NCI-H1417 (cell line): ENCODE data around the gene KCND3.

Experiments used
- DNase-seq, 3 experiments: peaks; one replicate each; lab custom pipeline; 2025; lab: John Stamatoyannopoulos, UW

KCND3 gene

DNA sequence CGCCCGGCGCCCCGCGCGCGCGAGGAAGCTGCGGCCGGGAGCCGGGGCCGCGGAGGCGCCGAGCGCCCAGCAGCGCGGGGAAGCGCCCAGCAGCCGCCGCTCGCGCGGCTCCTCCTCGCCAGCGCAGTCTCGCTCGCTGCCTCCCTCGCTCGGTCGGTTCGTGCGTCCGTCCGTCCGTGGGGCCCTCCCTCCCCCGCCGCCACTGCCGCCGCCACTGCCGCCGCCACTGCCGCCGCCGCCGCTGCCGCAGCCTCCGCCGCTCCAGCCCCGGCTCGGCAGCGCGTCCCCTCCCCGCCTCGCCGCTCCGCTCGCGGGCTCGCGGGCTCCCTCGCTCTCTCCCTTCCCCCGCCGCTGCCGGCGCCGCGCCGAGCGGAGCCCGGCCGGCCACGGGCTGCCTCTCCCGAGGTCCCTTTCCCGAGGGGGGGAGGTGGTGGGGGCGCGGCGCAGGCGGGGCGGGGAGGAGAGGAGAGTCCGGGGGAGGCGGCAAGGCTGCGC is at the start of gene KCND3:
TSS of gene KCND3 (minus strand) at position 138 of the 495 bp plus-strand sequence.
- peak; percentile 52 to 82 (median 68) for DNase-seq

DNA sequence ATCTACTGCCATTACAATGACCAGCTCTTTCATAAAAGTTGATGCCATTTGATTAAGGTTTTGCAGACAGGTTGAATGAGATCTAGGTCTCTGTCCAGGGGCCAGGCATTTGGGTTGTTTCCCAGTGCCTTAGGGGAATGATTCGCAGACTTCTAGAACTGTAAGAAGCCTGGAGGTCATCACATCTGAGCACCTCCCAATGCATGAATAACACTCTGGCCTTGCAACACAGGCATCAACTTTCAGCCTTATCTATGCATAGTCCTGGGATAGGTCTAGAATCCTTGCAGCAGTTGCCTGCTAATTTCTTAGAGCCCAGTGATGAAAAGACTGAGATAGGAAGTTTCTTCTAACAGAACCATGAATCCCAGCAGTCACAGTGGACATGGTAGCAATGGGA is 44.8 kb upstream of the KCND3 start:
- no peak for DNase-seq

DNA sequence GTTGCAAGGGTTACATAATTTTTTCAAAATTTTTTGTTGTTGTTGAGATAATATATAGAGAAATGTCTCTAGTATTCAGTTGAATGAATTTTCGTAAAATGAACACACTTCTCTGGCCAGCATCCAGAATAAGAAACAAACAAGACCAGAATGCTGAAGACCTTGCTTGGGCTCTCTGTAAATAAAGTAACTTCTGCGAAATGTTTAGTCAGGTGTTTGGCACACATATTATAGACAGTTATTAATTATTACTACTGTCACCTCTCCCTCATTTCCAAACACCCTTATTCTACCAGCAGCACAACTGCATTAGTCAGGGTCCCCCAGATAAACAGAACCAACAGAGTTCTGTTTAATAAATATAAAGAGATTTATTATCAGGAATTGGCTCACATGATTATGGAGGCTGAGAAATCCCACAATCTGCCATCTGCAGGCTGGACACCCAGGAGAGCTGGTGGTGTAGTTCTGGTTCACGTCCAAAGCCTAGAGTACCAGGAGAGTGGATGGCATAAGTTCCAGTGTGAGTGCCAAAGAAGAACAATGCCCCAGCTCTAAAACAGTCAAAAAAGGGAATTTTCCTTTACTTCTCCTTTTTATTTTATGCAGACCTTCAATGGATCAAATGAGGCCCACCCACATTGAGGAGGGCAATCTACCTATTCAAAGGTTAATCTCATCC is 44.1 kb upstream of the KCND3 start:
- DNase-seq: peak in 1 of 3 experiments; percentile 25

DNA sequence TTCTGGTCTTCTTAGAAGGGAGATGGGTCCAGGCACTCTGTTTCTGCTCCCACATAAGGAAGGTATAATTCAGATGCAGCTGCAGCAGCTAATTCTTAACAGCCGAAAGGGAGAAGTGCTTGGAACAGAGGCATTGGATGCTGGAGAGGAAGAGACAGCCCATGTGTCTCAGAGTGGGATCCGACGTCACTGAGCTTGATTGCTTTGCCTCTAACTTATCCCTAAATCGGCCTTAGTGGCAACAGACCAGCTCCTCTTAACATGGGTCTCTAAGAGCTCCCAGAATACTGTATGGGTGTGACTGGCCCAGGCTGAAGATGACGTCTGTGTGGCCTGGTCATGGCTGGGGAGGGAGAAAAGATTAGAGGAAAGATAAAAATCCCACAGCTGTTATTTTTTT is 40.7 kb upstream of the KCND3 start:
- no peak for DNase-seq

DNA sequence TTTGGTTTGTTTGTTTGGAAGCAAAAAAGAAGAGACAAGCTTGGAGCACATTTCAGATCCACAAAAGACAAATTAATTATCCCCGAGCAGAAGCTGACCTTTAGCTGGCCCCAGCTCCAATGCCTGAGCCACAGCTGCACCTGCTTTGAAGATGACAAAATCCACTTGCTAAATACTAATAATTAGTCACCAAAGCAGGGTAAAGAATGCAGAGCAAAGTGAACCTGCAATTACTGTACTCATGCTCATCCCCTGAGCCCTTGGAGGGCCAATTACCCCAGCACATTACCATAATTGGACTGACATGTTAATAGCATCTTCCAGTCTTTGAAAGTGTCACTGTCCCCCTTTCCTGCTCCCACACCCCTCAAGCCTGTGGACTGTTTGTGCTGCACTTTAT is 38.2 kb upstream of the KCND3 start:
- peak in 2 of 3 experiments; percentile 82 to 97 for DNase-seq

DNA sequence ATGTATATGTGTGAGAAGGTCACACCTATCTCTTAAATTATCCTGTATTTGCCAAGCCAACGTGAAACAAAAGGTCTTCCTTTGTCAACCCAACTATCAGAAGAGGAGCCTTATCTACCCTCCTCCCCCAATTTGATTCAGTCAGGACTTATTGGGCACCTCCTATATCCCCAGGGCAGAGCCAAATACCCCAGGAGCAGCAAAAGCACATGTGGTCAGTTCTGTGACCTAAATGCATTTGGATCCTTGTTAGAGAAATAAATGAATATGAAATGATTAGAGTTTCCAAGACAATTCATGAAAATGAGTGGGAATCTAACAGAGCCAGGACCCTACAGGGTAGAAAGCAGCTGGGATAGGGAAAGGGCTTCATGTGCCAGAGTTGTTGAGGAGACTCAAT is 37.0 kb upstream of the KCND3 start:
- no peak for DNase-seq

DNA sequence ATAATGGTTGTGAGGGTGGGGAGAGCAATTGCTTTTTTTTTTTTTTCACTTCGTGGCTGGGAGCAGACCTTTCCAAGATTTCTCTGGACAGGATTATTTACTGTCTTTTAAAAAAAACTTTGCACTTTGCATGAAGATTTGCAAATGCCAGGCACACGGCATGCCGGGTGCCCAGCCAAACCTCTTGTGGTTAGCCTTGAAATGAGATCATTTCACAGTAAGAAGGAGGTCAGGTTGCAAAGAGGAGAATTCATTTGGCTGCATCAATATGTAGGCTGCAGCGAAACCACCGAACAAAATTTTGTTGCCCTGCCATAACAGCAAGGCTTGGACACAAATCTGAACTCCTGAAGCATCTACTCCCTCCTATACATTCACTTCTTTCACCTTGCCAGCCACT is 36.5 kb upstream of the KCND3 start:
- no peak for DNase-seq

DNA sequence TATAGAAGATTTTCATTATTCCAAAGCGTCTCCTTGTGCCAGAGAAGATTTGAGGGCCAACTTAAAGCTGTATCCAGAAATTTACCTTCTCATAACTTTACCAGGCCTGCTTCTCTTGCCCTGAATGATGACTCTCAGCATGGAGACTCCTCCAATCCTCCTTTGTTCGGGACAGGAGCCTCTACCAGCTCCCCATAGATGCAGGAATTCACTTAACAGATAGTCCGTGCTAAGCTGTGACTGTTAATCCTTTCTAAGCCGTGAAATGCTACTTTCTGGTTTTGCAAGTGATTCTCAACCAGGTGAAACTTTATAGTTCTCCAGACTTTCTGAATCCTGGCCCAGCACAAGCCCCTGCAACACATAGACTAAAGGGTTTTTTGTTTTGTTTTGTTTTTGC is 31.8 kb upstream of the KCND3 start:
- no peak for DNase-seq

DNA sequence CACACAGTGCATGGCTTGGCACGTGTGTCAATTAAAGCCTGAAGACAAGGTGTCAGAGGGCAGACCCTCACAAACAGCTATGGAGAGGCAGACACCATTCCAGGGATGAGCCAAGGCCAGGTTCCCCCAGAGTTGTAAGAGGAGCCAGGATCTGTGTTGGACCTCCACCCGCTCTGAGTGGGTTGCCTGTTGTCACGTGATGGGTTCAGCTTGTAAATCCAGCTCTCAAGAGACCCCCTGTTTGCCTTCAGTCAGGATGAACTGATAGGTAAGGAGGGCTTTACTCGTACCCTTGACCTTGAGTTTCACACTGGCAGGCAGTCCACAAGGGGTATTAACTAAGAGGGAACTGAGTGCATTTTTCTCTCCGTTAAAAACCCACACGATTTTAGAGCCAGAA is 27.7 kb upstream of the KCND3 start:
- no peak for DNase-seq

DNA sequence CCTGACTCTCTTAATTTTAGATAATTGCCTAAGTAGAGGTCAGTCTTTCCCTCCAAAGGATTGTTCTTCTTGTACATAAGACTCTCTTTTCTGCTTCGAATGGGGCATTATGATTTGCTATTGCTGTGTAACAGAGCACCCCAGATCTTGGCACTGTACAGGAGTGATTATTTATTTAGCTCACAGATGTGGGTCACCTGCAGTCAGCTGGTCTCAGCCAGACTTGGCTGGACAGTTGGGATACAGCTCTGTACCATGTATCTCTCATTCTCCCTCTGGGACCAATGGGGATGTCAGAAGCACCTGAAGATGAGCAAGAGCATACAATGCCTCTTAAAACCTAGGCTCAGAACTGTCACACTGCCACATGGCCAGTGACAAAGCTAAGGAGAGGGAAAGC is 23.4 kb upstream of the KCND3 start:
- no peak for DNase-seq

DNA sequence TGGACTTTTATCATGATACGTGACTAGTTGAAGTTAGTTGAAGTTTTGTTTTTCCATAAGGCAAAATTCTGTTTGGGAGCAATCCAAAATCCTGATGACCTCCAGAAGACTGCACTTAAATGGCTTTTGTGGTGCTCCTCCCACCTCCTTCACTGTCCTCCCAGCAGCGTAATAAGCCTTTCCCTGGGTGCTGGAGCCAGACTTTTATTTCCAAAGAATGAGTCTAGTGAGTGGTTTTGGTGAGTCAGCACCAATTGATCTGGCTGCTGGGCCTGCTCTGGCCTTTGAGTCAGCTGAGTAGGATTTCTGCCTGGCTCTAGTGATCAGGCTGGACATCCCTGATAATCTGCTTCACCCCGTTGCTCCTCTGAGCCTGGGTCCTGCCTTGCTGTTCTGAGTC is 21.7 kb upstream of the KCND3 start:
- DNase-seq: no peak

DNA sequence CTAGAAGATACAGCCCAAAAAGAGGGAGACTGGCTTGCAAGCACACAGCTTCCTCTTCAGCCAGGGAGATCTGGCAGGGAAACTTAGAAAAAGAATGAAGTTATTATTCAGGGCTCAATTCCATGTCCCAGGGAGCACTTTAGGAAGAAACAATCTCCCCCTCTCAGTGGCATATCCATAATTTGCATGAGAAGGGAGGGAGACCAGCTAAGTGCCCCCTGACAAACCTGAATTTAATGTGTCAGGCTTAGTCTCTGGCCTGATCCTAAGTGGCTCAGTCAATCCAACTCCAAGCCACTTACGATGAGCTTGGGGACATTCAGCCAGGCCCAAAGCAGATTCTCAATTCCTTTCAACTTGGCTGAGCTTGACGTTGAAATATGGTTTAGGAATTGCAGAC is 17.7 kb upstream of the KCND3 start:
- DNase-seq: no peak

DNA sequence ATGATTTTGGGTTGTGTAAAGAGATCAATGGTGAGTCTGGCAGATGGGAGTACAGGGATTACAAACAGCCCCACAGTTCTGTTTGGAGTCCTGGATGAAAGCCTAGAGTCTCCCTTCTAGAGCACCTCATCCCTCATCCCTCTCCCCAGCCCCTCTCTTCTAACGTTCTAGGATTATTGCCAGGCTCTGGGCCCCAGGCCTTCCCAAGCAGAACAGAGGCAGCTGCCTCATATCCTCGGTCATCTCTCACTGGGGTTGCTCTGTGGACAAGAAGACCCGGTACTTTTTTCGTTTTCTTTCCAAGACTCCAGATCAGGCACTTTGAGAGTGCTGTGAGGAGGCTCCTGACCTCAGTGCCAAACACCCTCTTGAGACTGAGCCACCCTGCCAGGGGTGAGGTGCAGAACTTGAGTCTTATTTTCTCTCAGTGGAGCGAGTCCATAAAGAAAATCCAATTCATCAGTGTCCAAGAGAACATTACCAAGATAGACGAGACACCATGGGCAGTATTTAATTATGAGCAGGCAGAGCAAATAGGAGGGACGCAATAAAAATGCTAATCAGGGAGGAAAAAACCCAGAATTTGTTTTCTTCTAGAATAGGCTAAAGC is 17.1 kb upstream of the KCND3 start:
- no peak for DNase-seq

DNA sequence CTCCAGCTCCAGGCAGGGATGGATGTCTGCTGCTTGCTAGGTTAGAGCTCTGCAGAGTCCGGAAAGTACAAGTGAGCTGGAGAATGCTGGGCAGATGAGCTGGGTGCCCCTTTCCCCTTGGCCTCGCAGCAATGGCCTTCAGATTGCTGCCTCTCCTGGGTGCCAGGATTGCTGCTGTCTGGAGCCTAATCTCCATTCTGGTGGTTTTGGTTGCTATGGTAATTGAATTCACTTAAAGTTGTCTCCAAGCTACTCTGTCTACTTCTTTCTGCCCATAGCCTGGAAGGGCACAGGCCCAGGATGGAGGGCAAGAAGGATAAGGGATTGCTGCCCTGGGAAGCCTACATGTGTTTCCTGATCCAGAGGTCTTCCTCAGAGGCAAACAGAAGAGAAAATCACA is 14.6 kb upstream of the KCND3 start:
- no peak for DNase-seq

DNA sequence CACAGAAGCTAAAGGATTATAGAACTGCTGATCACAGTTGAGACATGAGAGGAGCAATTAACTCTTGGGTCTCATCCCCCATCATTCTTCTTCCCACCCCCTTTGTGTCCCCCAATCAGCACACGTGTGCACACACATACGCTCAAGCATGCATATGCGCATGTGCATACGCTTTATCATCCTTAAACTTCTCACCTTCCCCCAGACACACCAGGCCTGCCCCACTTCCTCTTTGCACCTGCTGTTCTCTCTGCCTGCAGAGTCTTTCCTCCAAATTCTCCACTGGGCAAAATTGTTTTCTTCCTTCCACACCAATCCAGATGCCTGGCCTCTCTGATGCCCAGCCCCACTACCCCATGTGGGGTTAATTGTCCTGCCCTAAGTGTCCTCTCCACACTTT is 13.0 kb upstream of the KCND3 start:
- peak in 1 of 3 experiments; percentile 37 for DNase-seq

DNA sequence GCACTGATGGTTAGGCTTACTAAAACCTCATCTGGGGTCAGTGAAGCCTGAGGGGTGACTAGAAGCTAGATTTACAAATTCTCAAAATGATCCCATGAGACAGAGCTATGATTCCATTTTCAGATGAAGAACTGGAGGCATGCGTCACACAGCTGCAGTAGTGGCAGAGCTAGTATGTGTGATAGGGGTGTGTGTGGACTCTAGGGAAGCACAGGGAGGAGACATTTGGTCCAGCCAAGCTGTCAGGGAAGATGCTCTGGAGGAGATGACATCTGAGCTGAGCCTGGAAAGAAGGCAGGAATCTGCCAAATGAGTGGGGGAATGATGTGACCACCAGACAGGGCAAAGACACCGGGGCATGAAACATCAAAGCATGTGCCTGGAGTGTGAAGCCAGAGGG is 12.0 kb upstream of the KCND3 start:
- DNase-seq: no peak

DNA sequence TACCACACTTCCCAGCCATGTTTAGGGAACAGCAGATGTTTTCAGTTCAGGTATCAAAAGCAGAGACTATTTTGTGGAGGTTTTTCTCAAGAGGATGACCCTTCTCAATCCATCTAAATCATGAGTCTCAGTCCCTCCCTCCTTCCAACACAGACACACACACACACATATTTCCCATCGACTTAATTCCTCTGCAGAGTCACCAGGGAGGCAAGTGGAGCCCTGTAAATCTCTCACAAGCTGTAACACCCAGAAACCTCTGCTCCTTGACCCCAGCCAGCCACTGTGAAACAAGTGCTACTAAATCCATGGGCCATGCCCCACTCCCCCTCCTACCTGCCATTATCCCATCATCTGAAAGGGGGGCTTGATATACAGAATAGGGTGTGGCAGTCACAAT is 10.6 kb upstream of the KCND3 start:
- DNase-seq: no peak

DNA sequence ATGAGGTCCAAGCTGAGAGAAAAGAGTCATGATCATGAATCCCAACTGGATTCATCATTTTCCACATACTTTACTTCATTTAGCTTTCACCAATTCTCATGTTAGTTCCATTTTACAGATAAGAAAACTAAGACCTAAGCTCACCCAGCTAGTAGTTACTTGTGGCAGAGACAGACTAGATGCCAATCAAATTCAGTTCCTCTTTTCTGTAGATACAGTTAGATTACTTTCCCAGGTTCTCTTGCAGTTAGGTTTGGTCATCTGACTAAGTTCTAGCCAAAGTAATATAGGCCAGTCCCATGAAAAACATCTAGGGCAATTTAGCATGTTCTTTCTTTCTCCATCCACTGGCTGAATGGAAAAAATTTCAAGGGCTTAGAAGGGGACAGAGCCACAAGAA is 8.9 kb upstream of the KCND3 start:
- no peak for DNase-seq

DNA sequence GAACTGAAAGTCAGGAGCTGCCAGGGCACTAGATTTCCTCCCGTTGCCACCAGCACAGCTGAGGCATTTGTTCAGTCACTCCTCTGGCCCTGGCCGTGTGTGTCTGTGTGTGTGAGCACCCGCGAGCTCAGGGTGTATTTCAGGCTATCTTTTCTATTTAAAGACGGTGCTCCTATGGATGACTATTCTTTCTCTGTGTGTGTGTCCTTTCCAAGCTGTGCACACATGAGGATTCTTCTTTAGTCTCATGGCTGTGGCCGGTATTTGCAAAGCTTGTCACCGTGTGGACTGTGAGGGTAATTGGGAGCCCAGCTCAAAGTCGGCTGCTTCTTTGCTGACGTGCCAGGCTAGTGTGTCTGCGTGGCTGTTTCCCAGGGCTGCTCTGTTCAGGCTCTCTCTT is 3.0 kb upstream of the KCND3 start:
- DNase-seq: no peak

DNA sequence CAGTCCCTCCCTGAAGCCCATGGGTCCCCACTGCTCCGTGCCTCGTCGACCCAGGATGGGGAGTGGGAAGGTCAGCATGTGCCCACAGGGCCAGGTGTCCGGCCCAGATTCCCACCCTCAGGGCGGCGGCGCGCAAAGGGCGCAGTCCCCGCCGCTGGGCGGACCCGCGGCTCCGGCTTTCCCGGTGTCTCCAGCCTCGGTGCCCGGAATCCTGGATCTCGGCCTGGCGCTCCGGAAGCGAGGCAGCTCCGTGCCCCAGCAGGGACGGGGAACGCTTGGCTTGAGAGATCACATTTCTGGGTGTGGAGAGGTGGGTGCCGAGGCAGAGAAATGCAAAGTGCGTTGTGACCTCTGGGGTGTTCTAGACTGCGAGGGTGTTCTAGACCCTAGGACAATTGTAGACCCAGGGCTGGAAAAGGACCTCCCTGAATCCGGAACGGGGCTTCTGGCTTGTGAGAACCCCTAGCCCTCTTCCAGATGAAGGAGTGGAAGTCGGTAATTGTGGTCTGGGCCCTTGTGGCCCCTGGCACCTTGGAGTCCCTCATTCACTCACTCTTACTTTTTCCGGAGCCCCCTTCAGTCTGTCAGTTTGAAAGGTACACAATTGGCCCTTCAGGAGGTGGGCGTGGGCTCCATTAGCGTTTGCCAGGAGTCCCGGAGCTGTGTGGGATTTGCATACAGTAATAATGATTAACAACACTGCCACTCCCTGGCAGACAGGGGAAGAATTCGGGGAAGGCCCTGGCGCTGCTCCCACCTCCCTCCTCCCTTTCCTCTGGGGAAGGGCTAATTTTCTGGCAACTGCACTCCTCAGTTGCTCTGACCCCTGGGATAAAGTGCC is 1.6 kb upstream of the KCND3 start:
- peak; percentile 64 to 88 (median 83) for DNase-seq

DNA sequence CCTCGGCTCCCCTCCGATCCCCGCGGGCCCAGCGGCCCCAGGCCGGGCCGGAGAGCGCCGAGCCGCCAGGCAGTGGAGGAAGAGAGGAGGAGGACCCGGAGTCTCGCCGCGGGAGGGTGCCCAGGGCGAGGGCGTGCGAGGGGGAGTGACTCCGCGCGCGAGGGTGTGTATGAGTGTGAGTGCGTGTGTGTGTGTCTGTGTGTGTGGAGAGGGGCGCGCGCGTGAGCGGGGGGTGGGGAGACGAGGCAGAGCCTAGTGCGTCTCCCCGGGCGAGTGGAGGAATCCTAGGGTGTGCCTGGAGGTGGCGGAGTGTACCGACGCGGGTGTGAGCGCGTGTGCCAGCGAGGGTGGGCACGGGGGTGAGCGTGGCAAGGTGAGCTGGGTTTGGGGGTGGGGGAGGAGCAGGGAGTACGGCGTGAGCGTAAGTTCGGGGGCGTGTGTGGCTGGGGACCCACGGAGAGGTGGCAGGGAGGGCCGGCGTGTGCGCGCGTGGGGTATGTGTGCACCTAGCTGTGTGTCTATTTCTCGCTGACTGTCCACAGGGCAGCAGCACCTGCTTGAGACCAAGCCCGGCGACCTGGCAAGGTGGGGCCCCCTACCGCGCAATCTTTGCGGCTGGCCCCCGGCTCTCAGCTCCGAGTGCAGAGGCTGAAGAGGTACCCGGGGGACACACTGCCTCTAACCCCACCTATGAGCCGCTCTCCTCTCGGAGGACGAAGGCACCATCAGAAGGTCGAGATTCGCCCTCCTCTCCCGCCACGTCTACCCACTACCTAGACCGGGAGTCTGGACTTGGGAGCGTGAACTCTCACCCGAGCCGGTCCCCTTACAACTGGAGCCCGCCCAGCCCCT is 784 bp upstream of the KCND3 start:
- peak; percentile 47 to 82 (median 75) for DNase-seq
